DND-41 (cell line): ENCODE results near the gene MIP.
"Not testable (repeated sequence)": the region's sequence is repeated elsewhere in the genome, so short reads cannot be mapped to it uniquely, and the experiment has no call there.

Source experiments
- CTCF ChIP-seq: IDR thresholded peaks from 2 replicates; pipeline ENCODE4 v1.5.1; 2012; ENCODE audit warnings: borderline replicate concordance, low read length, moderate library complexity, mild to moderate bottlenecking; ENCODE audit not compliant: poor library complexity, severe bottlenecking; ENCODE audit errors: extremely low read depth
- EZH2 ChIP-seq: IDR thresholded peaks from 3 replicates; pipeline ENCODE4 v1.6.1; 2012; ENCODE audit warnings: borderline replicate concordance, low read depth, mild to moderate bottlenecking, moderate library complexity, low read length, inconsistent platforms; ENCODE audit not compliant: severe bottlenecking

- TF ChIP-seq EZH2, CTCF: not testable (repeated sequence)
Observed at GRCh38 chr12:56499452-56499851, 45.0 kb upstream of the MIP start.
